AG09309 (cell line): Measurements from ENCODE around the gene SEMA5A.

Experiments
- DNase-seq: peaks from one replicate; pipeline ENCODE4 v3.0.0-alpha.2; 2010; ENCODE audit warnings: low read depth
- H3K4me3 ChIP-seq: 2 replicates; pipeline ENCODE4 v1.5.1; 2011; ENCODE audit warnings: mild to moderate bottlenecking, low read depth, low read length, moderate library complexity; ENCODE audit not compliant: control insufficient read depth
- CTCF ChIP-seq: IDR thresholded peaks from 2 replicates; pipeline ENCODE4 v1.5.1; 2011; ENCODE audit warnings: mild to moderate bottlenecking, low read depth, low read length, inconsistent platforms; ENCODE audit not compliant: insufficient read depth, control insufficient read depth; ENCODE audit errors: missing control alignments

The SEMA5A gene

GRCh38 chr5:9013147-9013546, 532.7 kb downstream of the SEMA5A start:
- no peak overlapping the region for H3K4me3 ChIP-seq
- no peak for TF ChIP-seq CTCF
- no peak for DNase-seq

GRCh38 chr5:9009931-9010651, 535.8 kb downstream of the SEMA5A start:
- DNase-seq, result peak; percentile 25
- no peak overlapping the region for H3K4me3 ChIP-seq
- TF ChIP-seq CTCF, result no peak

- TF ChIP-seq CTCF, result no peak
- no peak for DNase-seq
- H3K4me3 ChIP-seq, result no peak overlapping the region
These were observed 548.3 kb downstream of the SEMA5A start for GRCh38 chr5:8997542-8998070.

- TF ChIP-seq CTCF, result peak; percentile 52
- H3K4me3 ChIP-seq, result no peak overlapping the region
- no peak for DNase-seq
These were observed 552.8 kb downstream of the SEMA5A start for GRCh38 chr5:8993031-8993430.
